Panc1 (cell line): ENCODE data around the gene TSC1. TPM values are rescaled to one million over a fixed set of nuclear protein-coding genes. Genes with fewer than 3 reads are reported as not detected.

ENCODE experiments used
- ATAC-seq: fragments of 200-7000 bp; cut with Tn5 transposase; 2 replicates; pipeline ENCODE4 v1.9.1; 2020; ENCODE audit warnings: mild to moderate bottlenecking, moderate library complexity
- BruUV-seq: library from RNA; stranded (reverse); fragments of 400-500 nt; replicated peaks from 2 replicates; lab custom pipeline; 2021; lab: Mats Ljungman, UMichigan
- CTCF ChIA-PET: fragments of 300-600 bp; sonication (Branson Sonifier 250); formaldehyde crosslinking; loops from one replicate; lab custom pipeline; 2022; ENCODE audit warnings: antibody characterized with exemption; lab: Charles Lee
- POLR2A ChIA-PET: fragments of 300-600 bp; sonication (Branson Sonifier 250); formaldehyde crosslinking; loops from one replicate; lab custom pipeline; 2022; ENCODE audit warnings: antibody characterized with exemption; lab: Charles Lee
- DNase-seq: peaks from one replicate; pipeline ENCODE4 v3.0.0-alpha.2; 2010; ENCODE audit warnings: low read depth, low spot score
- H3K27ac ChIP-seq: 2 replicates; pipeline ENCODE4 v1.5.1; 2011; ENCODE audit warnings: mild to moderate bottlenecking, low read length, inconsistent platforms
- H3K27me3 ChIP-seq: fragments of 200-500 bp; sonication (Bioruptor generic); 2 replicates; pipeline ENCODE4 v1.6.0; 2014; ENCODE audit warnings: low read length, inconsistent platforms; ENCODE audit not compliant: control insufficient read depth, insufficient read depth
- H3K36me3 ChIP-seq: fragments of 200-500 bp; sonication (Bioruptor generic); 2 replicates; pipeline ENCODE4 v1.5.1; 2014; ENCODE audit warnings: inconsistent platforms, mild to moderate bottlenecking, low read length, moderate library complexity; ENCODE audit not compliant: control insufficient read depth, insufficient read depth
- H3K4me1 ChIP-seq: 2 replicates; pipeline ENCODE4 v1.5.1; 2011; ENCODE audit warnings: inconsistent platforms, mild to moderate bottlenecking, low read length, moderate library complexity; ENCODE audit not compliant: control insufficient read depth, insufficient read depth
- H3K4me3 ChIP-seq, 2 experiments: 2 replicates each; pipeline ENCODE4 v1.5.1; 2011 to 2012; ENCODE audit warnings: low read depth in 2 of 2, low read length in 2 of 2, mild to moderate bottlenecking in 2 of 2, inconsistent platforms in 1 of 2, moderate library complexity in 1 of 2
- H3K9me3 ChIP-seq: fragments of 200-500 bp; sonication (Bioruptor generic); 2 replicates; pipeline ENCODE4 v1.5.1; 2014; ENCODE audit warnings: low read depth, mild to moderate bottlenecking, inconsistent platforms, low read length, moderate library complexity; ENCODE audit not compliant: control insufficient read depth, insufficient read depth
- POLR2AphosphoS5 ChIP-seq: IDR thresholded peaks from 2 replicates; pipeline ENCODE4 v1.6.1; 2012; ENCODE audit warnings: mild to moderate bottlenecking, low read depth, low read length, moderate library complexity
- SIN3A ChIP-seq: IDR thresholded peaks from 2 replicates; pipeline ENCODE4 v1.6.1; 2012; ENCODE audit warnings: low read depth, mild to moderate bottlenecking, low read length, moderate library complexity, borderline replicate concordance; ENCODE audit not compliant: insufficient read depth
- TCF7L2 ChIP-seq: IDR thresholded peaks from 2 replicates; pipeline ENCODE4 v1.6.1; 2011; ENCODE audit warnings: mild to moderate bottlenecking, low read depth, low read length, inconsistent platforms
- in situ Hi-C: cut with HindIII; loops from 2 replicates; pipeline ENCODE4 v1.10.0; 2016; ENCODE audit warnings: low sequenced_read_pairs, low pct_unique_long_range_greater_than_20kb
- intact Hi-C: fragments of 100-400 bp; cut with micrococcal nuclease; formaldehyde crosslinking; loops from one replicate; pipeline ENCODE4 v1.10.0; 2022; ENCODE audit not compliant: unreplicated experiment
- total RNA-seq: library from RNA; stranded (reverse); gene quantifications from one replicate; pipeline ENCODE4 v1.2.1, GENCODE V29; 2021; ENCODE audit not compliant: unreplicated experiment
- TF ChIP-seq, protein P1 (sequence below): fragments of 450-650 bp; IDR thresholded peaks from 2 replicates; pipeline ENCODE4 v1.5.1; 2017; ENCODE audit warnings: mild to moderate bottlenecking
- TF ChIP-seq, protein P2 (sequence below), 2 experiments: IDR thresholded peaks; 2 replicates each; pipeline ENCODE4 v1.6.1; 2011 to 2012; ENCODE audit warnings: low read depth in 2 of 2, control low read depth in 1 of 2, low read length in 1 of 2, mild to moderate bottlenecking in 1 of 2, moderate library complexity in 1 of 2; ENCODE audit not compliant: insufficient read depth in 1 of 2

Gene TSC1
- total RNA-seq, 1 experiment from 2014 or later = 27.4 TPM

DNA sequence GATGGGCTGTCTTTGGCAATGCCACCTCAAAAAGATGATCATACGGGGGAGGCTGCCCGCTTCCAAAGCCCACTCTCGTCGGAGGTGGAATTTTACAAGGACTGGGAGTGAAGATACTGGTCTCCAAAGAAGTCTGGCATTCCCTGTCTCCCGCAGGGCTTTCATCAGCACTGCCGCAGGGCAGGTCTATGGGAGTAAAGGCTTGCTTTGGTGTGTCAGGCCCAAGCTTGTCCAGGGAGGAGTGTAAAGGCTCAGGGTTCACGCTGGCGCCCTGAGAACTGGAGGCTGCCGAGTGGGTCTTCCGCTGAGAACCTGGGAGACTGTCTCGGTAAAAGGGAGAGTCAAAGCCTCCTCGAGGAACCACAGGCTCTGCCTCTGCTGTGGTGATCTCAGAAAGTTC, 38.7 kb downstream of the TSC1 start:
- no peak for ATAC-seq
- no peaks in the 10 kb centered on the region for H3K27me3 ChIP-seq
- no peak overlapping the region for H3K4me3 ChIP-seq
- BruUV-seq = no TSS peak
- ChIA-PET CTCF (no interaction called here), POLR2A (no interaction called here)
- no peak for DNase-seq
- intact Hi-C loops (no loop called here), in situ Hi-C loops (no loop called here)
- no peaks in the 10 kb centered on the region for H3K9me3 ChIP-seq
- H3K4me1 ChIP-seq = no peaks in the 10 kb centered on the region
- no peaks in the 10 kb centered on the region; the same call in 1 of the 2 replicates for H3K36me3 ChIP-seq
- TF ChIP-seq POLR2AphosphoS5 = no peak
- no peak for TF ChIP-seq SIN3A
- TF ChIP-seq, protein P1, sequence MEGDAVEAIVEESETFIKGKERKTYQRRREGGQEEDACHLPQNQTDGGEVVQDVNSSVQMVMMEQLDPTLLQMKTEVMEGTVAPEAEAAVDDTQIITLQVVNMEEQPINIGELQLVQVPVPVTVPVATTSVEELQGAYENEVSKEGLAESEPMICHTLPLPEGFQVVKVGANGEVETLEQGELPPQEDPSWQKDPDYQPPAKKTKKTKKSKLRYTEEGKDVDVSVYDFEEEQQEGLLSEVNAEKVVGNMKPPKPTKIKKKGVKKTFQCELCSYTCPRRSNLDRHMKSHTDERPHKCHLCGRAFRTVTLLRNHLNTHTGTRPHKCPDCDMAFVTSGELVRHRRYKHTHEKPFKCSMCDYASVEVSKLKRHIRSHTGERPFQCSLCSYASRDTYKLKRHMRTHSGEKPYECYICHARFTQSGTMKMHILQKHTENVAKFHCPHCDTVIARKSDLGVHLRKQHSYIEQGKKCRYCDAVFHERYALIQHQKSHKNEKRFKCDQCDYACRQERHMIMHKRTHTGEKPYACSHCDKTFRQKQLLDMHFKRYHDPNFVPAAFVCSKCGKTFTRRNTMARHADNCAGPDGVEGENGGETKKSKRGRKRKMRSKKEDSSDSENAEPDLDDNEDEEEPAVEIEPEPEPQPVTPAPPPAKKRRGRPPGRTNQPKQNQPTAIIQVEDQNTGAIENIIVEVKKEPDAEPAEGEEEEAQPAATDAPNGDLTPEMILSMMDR = no peak
- no peak for TF ChIP-seq TCF7L2
- TF ChIP-seq, protein P2, sequence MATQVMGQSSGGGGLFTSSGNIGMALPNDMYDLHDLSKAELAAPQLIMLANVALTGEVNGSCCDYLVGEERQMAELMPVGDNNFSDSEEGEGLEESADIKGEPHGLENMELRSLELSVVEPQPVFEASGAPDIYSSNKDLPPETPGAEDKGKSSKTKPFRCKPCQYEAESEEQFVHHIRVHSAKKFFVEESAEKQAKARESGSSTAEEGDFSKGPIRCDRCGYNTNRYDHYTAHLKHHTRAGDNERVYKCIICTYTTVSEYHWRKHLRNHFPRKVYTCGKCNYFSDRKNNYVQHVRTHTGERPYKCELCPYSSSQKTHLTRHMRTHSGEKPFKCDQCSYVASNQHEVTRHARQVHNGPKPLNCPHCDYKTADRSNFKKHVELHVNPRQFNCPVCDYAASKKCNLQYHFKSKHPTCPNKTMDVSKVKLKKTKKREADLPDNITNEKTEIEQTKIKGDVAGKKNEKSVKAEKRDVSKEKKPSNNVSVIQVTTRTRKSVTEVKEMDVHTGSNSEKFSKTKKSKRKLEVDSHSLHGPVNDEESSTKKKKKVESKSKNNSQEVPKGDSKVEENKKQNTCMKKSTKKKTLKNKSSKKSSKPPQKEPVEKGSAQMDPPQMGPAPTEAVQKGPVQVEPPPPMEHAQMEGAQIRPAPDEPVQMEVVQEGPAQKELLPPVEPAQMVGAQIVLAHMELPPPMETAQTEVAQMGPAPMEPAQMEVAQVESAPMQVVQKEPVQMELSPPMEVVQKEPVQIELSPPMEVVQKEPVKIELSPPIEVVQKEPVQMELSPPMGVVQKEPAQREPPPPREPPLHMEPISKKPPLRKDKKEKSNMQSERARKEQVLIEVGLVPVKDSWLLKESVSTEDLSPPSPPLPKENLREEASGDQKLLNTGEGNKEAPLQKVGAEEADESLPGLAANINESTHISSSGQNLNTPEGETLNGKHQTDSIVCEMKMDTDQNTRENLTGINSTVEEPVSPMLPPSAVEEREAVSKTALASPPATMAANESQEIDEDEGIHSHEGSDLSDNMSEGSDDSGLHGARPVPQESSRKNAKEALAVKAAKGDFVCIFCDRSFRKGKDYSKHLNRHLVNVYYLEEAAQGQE (IDR thresholded peaks at IDR 0.05; ENCODE audit: insufficient read depth in 1 of 2, low read depth in 2 of 2, low read length in 1 of 2) = no peak
- no peak overlapping the region for H3K27ac ChIP-seq

DNA sequence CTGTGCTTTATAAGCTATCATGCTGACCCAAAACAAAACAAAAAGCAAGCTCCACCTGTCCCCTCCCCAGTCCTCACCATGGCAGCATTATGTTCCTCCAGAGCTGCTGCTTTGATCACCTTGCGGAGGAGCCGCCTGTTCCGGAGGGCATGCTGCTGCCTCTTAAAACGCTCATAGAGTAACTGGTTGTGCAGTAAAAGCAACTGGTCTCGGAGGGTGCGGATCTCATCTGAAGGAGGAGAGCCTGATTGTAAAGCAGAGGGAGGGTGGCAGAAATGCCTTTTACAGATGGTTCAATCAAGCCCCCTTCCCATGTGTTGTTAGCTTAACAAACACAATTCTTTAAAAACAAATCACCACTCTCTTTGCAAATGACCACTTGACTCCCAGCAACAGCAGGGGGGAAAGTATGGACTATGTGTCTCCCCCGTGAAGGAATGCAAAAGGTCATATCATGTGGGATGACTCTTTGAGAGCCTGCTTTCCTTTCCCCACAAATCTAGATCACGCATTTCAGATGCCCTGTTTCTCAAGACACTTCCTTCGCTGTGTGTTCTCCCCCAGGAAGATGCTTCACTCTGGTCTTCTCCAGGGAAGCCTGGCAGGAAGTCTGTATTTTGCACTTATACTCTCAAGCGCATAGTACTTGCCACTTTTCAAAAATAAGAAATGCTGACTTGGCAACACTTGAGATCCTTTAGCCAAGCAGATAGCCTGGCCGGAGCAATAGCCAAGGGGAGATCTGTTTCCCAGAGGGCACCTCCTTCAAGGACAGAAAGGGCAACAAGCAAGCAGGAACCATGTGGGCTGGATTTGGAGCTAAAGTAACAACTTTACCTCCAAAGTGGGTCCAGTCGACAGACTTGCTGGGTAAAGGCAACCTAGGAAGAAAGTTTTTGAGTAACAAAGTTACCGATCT, 40.6 kb downstream of the TSC1 start:
- CTCF ChIA-PET = no interaction called here
- no peaks in the 10 kb centered on the region for H3K9me3 ChIP-seq
- H3K4me3 ChIP-seq = no peak overlapping the region
- H3K27ac ChIP-seq = no peak overlapping the region
- TF ChIP-seq SIN3A (no peak), POLR2AphosphoS5 (no peak), TCF7L2 (no peak)
- TF ChIP-seq, protein P2 (IDR thresholded peaks at IDR 0.05; ENCODE audit: insufficient read depth in 1 of 2, low read depth in 2 of 2, low read length in 1 of 2) = no peak
- TF ChIP-seq, protein P1 = no peak
- no peaks in the 10 kb centered on the region for H3K4me1 ChIP-seq
- DNase-seq (no peak), ATAC-seq (no peak)
- H3K36me3 ChIP-seq = no peaks in the 10 kb centered on the region; the same call in 1 of the 2 replicates
- H3K27me3 ChIP-seq = no peaks in the 10 kb centered on the region
- intact Hi-C loops = no loop called here
- in situ Hi-C loops = no loop called here
- no TSS peak for BruUV-seq
- POLR2A ChIA-PET = no interaction called here
